ACC112 (cell line): ENCODE measurements around the gene NT5C.
A peak's percentile ranks its signal among the peaks of the same experiment; 100 is the strongest.
"Not testable (repeated sequence)": the region's sequence is repeated elsewhere in the genome, so short reads cannot be mapped to it uniquely, and the experiment has no call there.

Experiments used
- H2AFZ ChIP-seq: fragments of 200-600 bp; sonication (generic); one replicate; pipeline ENCODE4 v1.6.0; 2017; ENCODE audit warnings: antibody characterized with exemption, low read length; ENCODE audit not compliant: unreplicated experiment
- H3K27ac ChIP-seq: fragments of 200-600 bp; sonication (generic); 2 replicates; pipeline ENCODE4 v1.5.1; 2014; ENCODE audit warnings: low read depth, mild to moderate bottlenecking, antibody characterized with exemption, low read length, moderate library complexity
- H3K27me3 ChIP-seq: fragments of 200-600 bp; sonication (generic); 2 replicates; pipeline ENCODE4 v1.6.1; 2014; ENCODE audit warnings: mild to moderate bottlenecking, antibody characterized with exemption, low read length, moderate library complexity, mixed read lengths; ENCODE audit not compliant: insufficient read depth
- H3K36me3 ChIP-seq: fragments of 200-600 bp; sonication (generic); 2 replicates; pipeline ENCODE4 v1.6.1; 2016; ENCODE audit warnings: mild to moderate bottlenecking, antibody characterized with exemption, low read length, moderate library complexity, mixed read lengths; ENCODE audit not compliant: insufficient read depth
- H3K4me1 ChIP-seq: fragments of 200-600 bp; sonication (generic); one replicate; pipeline ENCODE4 v1.6.1; 2016; ENCODE audit warnings: low read length, mixed read lengths; ENCODE audit not compliant: insufficient read depth, unreplicated experiment, control insufficient read depth
- H3K4me3 ChIP-seq: fragments of 200-600 bp; sonication (generic); 2 replicates; pipeline ENCODE4 v1.5.1; 2014; ENCODE audit warnings: mild to moderate bottlenecking, low read depth, low read length
- H3K79me2 ChIP-seq: fragments of 200-600 bp; sonication (generic); one replicate; pipeline ENCODE4 v1.6.0; 2016; ENCODE audit warnings: low read length; ENCODE audit not compliant: control insufficient read depth, unreplicated experiment, insufficient read depth

Gene NT5C

GRCh38 chr17:75131278-75132017 is at the start of gene NT5C:
Gene NT5C (minus strand): TSS chr17:75131742. CDS start chr17:75131707, 35 bp downstream.
- no peaks in the 10 kb centered on the region for H3K79me2 ChIP-seq
- no peaks in the 10 kb centered on the region for H3K27me3 ChIP-seq
- peak within 1 kb of the TSS; percentile 92 for H3K4me3 ChIP-seq
- H3K4me1 ChIP-seq: peaks cover 10% of the 10 kb centered on the region
- H2AFZ ChIP-seq: peak within 1 kb of the TSS; percentile 94
- peaks cover 9% of the 10 kb centered on the region; the same call in 1 of the 2 replicates for H3K36me3 ChIP-seq
- H3K27ac ChIP-seq: peak within 1 kb of the TSS; percentile 66

- peaks cover 3% of the 10 kb centered on the region for H3K4me1 ChIP-seq
- H3K27ac ChIP-seq: no peak overlapping the region
- H3K4me3 ChIP-seq: peak overlapping the region; percentile 97
- peaks cover 5% of the 10 kb centered on the region; the same call in 1 of the 2 replicates for H3K36me3 ChIP-seq
- peaks cover 61% of the 10 kb centered on the region for H3K79me2 ChIP-seq
- no peaks in the 10 kb centered on the region for H3K27me3 ChIP-seq
- no peak overlapping the region for H2AFZ ChIP-seq
Observed at GRCh38 chr17:75181110-75181509, 49.6 kb upstream of the NT5C start.

- Histone ChIP-seq H3K79me2 (peaks cover 82% of the 10 kb centered on the region), H3K36me3 (peaks cover 14% of the 10 kb centered on the region), H3K4me1 (peaks cover 3% of the 10 kb centered on the region), H2AFZ (no peak overlapping the region), H3K4me3 (no peak overlapping the region), H3K27me3 (no peaks in the 10 kb centered on the region), H3K27ac (no peak overlapping the region)
Observed at GRCh38 chr17:75178453-75178852, 46.9 kb upstream of the NT5C start.

GRCh38 chr17:75176625-75177024 is 45.1 kb upstream of the NT5C start:
- Histone ChIP-seq H3K27me3 (no peaks in the 10 kb centered on the region), H3K4me1 (no peaks in the 10 kb centered on the region), H3K79me2 (peaks cover 83% of the 10 kb centered on the region), H3K36me3 (peaks cover 22% of the 10 kb centered on the region), H3K27ac (no peak overlapping the region), H2AFZ (no peak overlapping the region), H3K4me3 (no peak overlapping the region)

- H3K36me3 ChIP-seq: peaks cover 25% of the 10 kb centered on the region
- no peak overlapping the region for H3K27ac ChIP-seq
- H2AFZ ChIP-seq: no peak overlapping the region
- H3K27me3 ChIP-seq: no peaks in the 10 kb centered on the region
- no peak overlapping the region for H3K4me3 ChIP-seq
- peaks cover 79% of the 10 kb centered on the region for H3K79me2 ChIP-seq
- H3K4me1 ChIP-seq: no peaks in the 10 kb centered on the region
Observed at GRCh38 chr17:75174996-75175395, 43.5 kb upstream of the NT5C start.

GRCh38 chr17:75173526-75173925 is 42.0 kb upstream of the NT5C start:
- Histone ChIP-seq H2AFZ (no peak overlapping the region), H3K4me3 (no peak overlapping the region), H3K79me2 (peaks cover 64% of the 10 kb centered on the region), H3K4me1 (no peaks in the 10 kb centered on the region), H3K36me3 (peaks cover 20% of the 10 kb centered on the region), H3K27me3 (no peaks in the 10 kb centered on the region), H3K27ac (no peak overlapping the region)

- Histone ChIP-seq H3K4me1 (no peaks in the 10 kb centered on the region), H3K27ac (no peak overlapping the region), H2AFZ (no peak overlapping the region), H3K27me3 (no peaks in the 10 kb centered on the region), H3K4me3 (no peak overlapping the region), H3K36me3 (peaks cover 20% of the 10 kb centered on the region; the same call in 1 of the 2 replicates), H3K79me2 (peaks cover 27% of the 10 kb centered on the region)
Observed at GRCh38 chr17:75168998-75169397, 37.5 kb upstream of the NT5C start.

GRCh38 chr17:75164606-75165005 is 33.1 kb upstream of the NT5C start:
- not testable (repeated sequence) for H3K27ac ChIP-seq, H3K4me3 ChIP-seq, H3K36me3 ChIP-seq, H3K4me1 ChIP-seq, H2AFZ ChIP-seq, H3K79me2 ChIP-seq, H3K27me3 ChIP-seq

GRCh38 chr17:75163074-75163473 is 31.5 kb upstream of the NT5C start:
- no peaks in the 10 kb centered on the region for H3K79me2 ChIP-seq
- no peak overlapping the region for H3K27ac ChIP-seq
- H3K36me3 ChIP-seq: peaks cover 3% of the 10 kb centered on the region; the same call in 1 of the 2 replicates
- H3K4me1 ChIP-seq: peaks cover 15% of the 10 kb centered on the region
- no peaks in the 10 kb centered on the region for H3K27me3 ChIP-seq
- H3K4me3 ChIP-seq: no peak overlapping the region
- H2AFZ ChIP-seq: no peak overlapping the region

GRCh38 chr17:75160211-75160610 is 28.7 kb upstream of the NT5C start:
- Histone ChIP-seq H3K36me3 (no peaks in the 10 kb centered on the region), H3K27ac (0 out of 2 replicates have a peak overlapping the region, but pooled peaks have one; percentile 2)

More at GRCh38 chr17:75160211-75160610, 28.7 kb upstream of the NT5C start:
- no peaks in the 10 kb centered on the region for H3K27me3 ChIP-seq
- no peaks in the 10 kb centered on the region for H3K79me2 ChIP-seq
- H3K4me3 ChIP-seq: no peak overlapping the region
- peaks cover 15% of the 10 kb centered on the region for H3K4me1 ChIP-seq
- H2AFZ ChIP-seq: no peak overlapping the region
